ENCODE measurements around the gene STAC2.

DNA sequence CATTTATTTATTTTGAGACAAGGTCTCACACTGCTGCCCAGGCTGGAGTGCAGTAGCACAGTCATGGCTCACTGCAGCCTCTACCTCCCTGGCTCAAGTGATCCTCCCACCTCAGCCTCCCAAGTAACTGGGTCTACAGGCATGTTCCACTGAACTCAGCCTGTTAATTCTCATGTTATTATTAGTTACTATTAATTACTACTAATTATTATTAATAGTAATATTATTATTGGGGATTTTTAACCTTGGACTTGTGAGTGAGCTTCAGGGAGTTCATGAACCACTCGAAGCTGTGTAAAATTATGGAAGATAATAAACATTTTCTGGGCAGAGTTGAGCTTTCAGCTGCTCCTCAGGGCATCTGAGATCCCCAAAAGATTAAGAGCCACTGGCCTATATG is 4.6 kb upstream of the STAC2 start:
- no peak for TF ChIP-seq EZH2 (IDR thresholded peaks at IDR 0.05; ENCODE audit: insufficient read depth, poor library complexity, severe bottlenecking)
- no peak for TF ChIP-seq EZH2phosphoT487 (IDR thresholded peaks at IDR 0.05; ENCODE audit: insufficient read depth, low read depth)

Measured in GM23248 (cell line).